Measurements from ENCODE around the gene MCF2L2.

MCF2L2 gene

DNA sequence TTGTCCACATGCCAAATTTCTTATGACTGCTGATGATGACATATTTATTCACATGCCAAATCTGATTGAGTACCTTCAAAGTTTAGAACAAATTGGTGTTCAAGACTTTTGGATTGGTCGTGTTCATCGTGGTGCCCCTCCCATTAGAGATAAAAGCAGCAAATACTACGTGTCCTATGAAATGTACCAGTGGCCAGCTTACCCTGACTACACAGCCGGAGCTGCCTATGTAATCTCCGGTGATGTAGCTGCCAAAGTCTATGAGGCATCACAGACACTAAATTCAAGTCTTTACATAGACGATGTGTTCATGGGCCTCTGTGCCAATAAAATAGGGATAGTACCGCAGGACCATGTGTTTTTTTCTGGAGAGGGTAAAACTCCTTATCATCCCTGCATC is 158.1 kb downstream of the MCF2L2 start:
- no peak for ATAC-seq
- TF ChIP-seq GLIS3 (CRISPR knock-in tag; IDR thresholded peaks at IDR 0.05) (no peak), BACH2 (CRISPR knock-in tag; IDR thresholded peaks at IDR 0.05; ENCODE audit: borderline replicate concordance) (no peak), SNAI2 (CRISPR knock-in tag; IDR thresholded peaks at IDR 0.05) (no peak), ESRRG (CRISPR knock-in tag; IDR thresholded peaks at IDR 0.05) (no peak), RARB (CRISPR knock-in tag; IDR thresholded peaks at IDR 0.05) (no peak), ISL1 (CRISPR knock-in tag; IDR thresholded peaks at IDR 0.05) (no peak), ZC3H10 (CRISPR knock-in tag; IDR thresholded peaks at IDR 0.05) (no peak), ZNF565 (CRISPR knock-in tag; conservative IDR thresholded peaks at IDR 0.05; ENCODE audit: low read depth) (no peak), OSR1 (CRISPR knock-in tag; IDR thresholded peaks at IDR 0.05) (no peak), CSDC2 (CRISPR knock-in tag; IDR thresholded peaks at IDR 0.05) (no peak), ARNTL (CRISPR knock-in tag; IDR thresholded peaks at IDR 0.05; ENCODE audit: borderline replicate concordance, low read depth) (no peak), ZFP3 (CRISPR knock-in tag; IDR thresholded peaks at IDR 0.05) (no peak)
- TF ChIP-seq, protein P1, sequence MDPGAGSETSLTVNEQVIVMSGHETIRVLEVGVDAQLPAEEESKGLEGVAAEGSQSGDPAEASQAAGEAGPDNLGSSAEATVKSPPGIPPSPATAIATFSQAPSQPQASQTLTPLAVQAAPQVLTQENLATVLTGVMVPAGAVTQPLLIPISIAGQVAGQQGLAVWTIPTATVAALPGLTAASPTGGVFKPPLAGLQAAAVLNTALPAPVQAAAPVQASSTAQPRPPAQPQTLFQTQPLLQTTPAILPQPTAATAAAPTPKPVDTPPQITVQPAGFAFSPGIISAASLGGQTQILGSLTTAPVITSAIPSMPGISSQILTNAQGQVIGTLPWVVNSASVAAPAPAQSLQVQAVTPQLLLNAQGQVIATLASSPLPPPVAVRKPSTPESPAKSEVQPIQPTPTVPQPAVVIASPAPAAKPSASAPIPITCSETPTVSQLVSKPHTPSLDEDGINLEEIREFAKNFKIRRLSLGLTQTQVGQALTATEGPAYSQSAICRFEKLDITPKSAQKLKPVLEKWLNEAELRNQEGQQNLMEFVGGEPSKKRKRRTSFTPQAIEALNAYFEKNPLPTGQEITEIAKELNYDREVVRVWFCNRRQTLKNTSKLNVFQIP (CRISPR knock-in tag; IDR thresholded peaks at IDR 0.05; ENCODE audit: borderline replicate concordance, low read depth) = no peak
- TF ChIP-seq, protein P2, sequence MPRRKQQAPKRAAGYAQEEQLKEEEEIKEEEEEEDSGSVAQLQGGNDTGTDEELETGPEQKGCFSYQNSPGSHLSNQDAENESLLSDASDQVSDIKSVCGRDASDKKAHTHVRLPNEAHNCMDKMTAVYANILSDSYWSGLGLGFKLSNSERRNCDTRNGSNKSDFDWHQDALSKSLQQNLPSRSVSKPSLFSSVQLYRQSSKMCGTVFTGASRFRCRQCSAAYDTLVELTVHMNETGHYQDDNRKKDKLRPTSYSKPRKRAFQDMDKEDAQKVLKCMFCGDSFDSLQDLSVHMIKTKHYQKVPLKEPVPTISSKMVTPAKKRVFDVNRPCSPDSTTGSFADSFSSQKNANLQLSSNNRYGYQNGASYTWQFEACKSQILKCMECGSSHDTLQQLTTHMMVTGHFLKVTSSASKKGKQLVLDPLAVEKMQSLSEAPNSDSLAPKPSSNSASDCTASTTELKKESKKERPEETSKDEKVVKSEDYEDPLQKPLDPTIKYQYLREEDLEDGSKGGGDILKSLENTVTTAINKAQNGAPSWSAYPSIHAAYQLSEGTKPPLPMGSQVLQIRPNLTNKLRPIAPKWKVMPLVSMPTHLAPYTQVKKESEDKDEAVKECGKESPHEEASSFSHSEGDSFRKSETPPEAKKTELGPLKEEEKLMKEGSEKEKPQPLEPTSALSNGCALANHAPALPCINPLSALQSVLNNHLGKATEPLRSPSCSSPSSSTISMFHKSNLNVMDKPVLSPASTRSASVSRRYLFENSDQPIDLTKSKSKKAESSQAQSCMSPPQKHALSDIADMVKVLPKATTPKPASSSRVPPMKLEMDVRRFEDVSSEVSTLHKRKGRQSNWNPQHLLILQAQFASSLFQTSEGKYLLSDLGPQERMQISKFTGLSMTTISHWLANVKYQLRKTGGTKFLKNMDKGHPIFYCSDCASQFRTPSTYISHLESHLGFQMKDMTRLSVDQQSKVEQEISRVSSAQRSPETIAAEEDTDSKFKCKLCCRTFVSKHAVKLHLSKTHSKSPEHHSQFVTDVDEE (CRISPR knock-in tag; IDR thresholded peaks at IDR 0.05) = no peak

DNA sequence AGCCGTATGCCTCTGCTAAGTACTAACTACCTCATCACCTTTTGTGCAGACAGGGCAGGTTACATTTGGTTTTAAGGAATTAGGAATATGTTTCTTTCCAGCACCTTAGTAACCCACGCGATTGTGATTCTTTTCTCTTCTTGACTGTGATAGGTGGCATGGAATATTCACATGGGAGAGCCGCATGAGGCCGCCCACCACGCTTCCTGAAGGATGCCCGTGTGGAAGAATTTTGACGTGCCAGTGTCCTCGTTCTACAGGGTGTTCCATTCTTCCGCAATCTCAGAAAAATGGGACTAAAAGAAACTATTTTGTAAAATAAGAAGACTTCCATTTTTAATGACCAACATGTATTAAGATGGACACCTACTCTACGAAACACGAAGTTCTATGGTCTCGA is 159.1 kb downstream of the MCF2L2 start:
- TF ChIP-seq ARNTL (CRISPR knock-in tag; IDR thresholded peaks at IDR 0.05; ENCODE audit: borderline replicate concordance, low read depth) (no peak), ZFP30 (CRISPR knock-in tag; IDR thresholded peaks at IDR 0.05) (no peak), ZC3H10 (CRISPR knock-in tag; IDR thresholded peaks at IDR 0.05) (no peak), TOX (CRISPR knock-in tag; IDR thresholded peaks at IDR 0.05; ENCODE audit: borderline replicate concordance) (no peak)
- TF ChIP-seq, protein P3, sequence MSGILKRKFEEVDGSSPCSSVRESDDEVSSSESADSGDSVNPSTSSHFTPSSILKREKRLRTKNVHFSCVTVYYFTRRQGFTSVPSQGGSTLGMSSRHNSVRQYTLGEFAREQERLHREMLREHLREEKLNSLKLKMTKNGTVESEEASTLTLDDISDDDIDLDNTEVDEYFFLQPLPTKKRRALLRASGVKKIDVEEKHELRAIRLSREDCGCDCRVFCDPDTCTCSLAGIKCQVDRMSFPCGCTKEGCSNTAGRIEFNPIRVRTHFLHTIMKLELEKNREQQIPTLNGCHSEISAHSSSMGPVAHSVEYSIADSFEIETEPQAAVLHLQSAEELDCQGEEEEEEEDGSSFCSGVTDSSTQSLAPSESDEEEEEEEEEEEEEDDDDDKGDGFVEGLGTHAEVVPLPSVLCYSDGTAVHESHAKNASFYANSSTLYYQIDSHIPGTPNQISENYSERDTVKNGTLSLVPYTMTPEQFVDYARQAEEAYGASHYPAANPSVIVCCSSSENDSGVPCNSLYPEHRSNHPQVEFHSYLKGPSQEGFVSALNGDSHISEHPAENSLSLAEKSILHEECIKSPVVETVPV (CRISPR knock-in tag; IDR thresholded peaks at IDR 0.05) = no peak
- TF ChIP-seq, protein P4, sequence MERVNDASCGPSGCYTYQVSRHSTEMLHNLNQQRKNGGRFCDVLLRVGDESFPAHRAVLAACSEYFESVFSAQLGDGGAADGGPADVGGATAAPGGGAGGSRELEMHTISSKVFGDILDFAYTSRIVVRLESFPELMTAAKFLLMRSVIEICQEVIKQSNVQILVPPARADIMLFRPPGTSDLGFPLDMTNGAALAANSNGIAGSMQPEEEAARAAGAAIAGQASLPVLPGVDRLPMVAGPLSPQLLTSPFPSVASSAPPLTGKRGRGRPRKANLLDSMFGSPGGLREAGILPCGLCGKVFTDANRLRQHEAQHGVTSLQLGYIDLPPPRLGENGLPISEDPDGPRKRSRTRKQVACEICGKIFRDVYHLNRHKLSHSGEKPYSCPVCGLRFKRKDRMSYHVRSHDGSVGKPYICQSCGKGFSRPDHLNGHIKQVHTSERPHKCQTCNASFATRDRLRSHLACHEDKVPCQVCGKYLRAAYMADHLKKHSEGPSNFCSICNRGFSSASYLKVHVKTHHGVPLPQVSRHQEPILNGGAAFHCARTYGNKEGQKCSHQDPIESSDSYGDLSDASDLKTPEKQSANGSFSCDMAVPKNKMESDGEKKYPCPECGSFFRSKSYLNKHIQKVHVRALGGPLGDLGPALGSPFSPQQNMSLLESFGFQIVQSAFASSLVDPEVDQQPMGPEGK (CRISPR knock-in tag; IDR thresholded peaks at IDR 0.05; ENCODE audit: borderline replicate concordance) = no peak
- no peak for ATAC-seq

DNA sequence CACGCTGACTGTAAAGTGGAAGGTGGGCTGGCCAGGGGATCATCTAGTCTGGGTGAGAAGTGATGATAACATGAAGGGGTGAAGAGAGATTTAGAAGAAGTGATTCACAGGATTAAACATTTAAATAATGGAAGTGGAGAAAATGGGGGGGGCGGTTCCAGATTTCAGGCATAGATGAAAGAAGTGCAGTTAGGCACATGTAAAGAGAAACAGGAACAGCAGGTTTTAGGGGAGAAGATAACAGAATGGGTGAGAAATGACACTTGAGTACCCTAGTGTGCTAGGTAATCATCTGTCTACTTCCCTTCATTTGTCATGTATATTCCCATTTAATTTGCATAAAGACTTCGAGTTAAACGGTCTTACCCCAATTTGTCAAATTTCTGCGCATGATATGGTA is 160.1 kb downstream of the MCF2L2 start:
- ATAC-seq = no peak
- TF ChIP-seq ZNF8 (CRISPR knock-in tag; IDR thresholded peaks at IDR 0.05) = no peak
- no peak for TF ChIP-seq PPARA (CRISPR knock-in tag; IDR thresholded peaks at IDR 0.05; ENCODE audit: borderline replicate concordance)
- TF ChIP-seq, protein P2 (CRISPR knock-in tag; IDR thresholded peaks at IDR 0.05) = no peak
- TF ChIP-seq ARNTL (CRISPR knock-in tag; IDR thresholded peaks at IDR 0.05; ENCODE audit: borderline replicate concordance, low read depth) = no peak
- TF ChIP-seq ZNF565 (CRISPR knock-in tag; conservative IDR thresholded peaks at IDR 0.05; ENCODE audit: low read depth) = no peak
- TF ChIP-seq, protein P4 (CRISPR knock-in tag; IDR thresholded peaks at IDR 0.05; ENCODE audit: borderline replicate concordance) = no peak
- no peak for TF ChIP-seq ZFP3 (CRISPR knock-in tag; IDR thresholded peaks at IDR 0.05)
- no peak for TF ChIP-seq BACH2 (CRISPR knock-in tag; IDR thresholded peaks at IDR 0.05; ENCODE audit: borderline replicate concordance)
- TF ChIP-seq, protein P3 (CRISPR knock-in tag; IDR thresholded peaks at IDR 0.05) = no peak
- TF ChIP-seq TCF4 (CRISPR knock-in tag; IDR thresholded peaks at IDR 0.05; ENCODE audit: borderline replicate concordance) = no peak
- no peak for TF ChIP-seq ZNF70 (CRISPR knock-in tag; IDR thresholded peaks at IDR 0.05)
- TF ChIP-seq, protein P1 (CRISPR knock-in tag; IDR thresholded peaks at IDR 0.05; ENCODE audit: borderline replicate concordance, low read depth) = no peak

Data from SK-N-SH treated with all-trans-retinoic acid at 6 μM for 48 hours (cell line).